HL-60 (cell line): ENCODE measurements around the gene RAB18.

Experiments
- DNase-seq, 2 experiments: peaks; one replicate each; pipeline ENCODE4 v3.0.0-alpha.2; 2010 to 2020; ENCODE audit warnings: low read depth in 1 of 2, low spot score in 1 of 2
- H3K27ac ChIP-seq: fragments of 250-450 bp; sonication (Bioruptor Pico); replicated peaks from 2 replicates; pipeline ENCODE4 v1.5.1; 2020; ENCODE audit warnings: mild to moderate bottlenecking, moderate library complexity
- H3K27me3 ChIP-seq: fragments of 250-450 bp; sonication (Bioruptor Pico); 2 replicates; pipeline ENCODE4 v1.5.1; 2021; ENCODE audit warnings: mild to moderate bottlenecking, moderate library complexity; ENCODE audit not compliant: insufficient read depth, poor library complexity, severe bottlenecking
- H3K4me3 ChIP-seq: replicated peaks from 2 replicates; pipeline ENCODE4 v1.5.1; 2011; ENCODE audit warnings: mild to moderate bottlenecking, control low read depth, low read length; ENCODE audit not compliant: insufficient read depth
- CTCF ChIP-seq: IDR thresholded peaks from one replicate; pipeline ENCODE4 v1.5.1; 2011; ENCODE audit warnings: low read length, control low read depth, inconsistent platforms; ENCODE audit not compliant: insufficient read depth
- GABPA ChIP-seq: IDR thresholded peaks from 2 replicates; pipeline ENCODE4 v1.6.1; 2012; ENCODE audit warnings: low read depth
- POLR2AphosphoS5 ChIP-seq: IDR thresholded peaks from 2 replicates; pipeline ENCODE4 v1.6.1; 2012; ENCODE audit warnings: low read depth
- SPI1 ChIP-seq: IDR thresholded peaks from 2 replicates; pipeline ENCODE4 v1.6.1; 2012; ENCODE audit warnings: low read depth, mild to moderate bottlenecking, borderline replicate concordance
- TF ChIP-seq, protein P1 (sequence below): IDR thresholded peaks from 2 replicates; pipeline ENCODE4 v1.6.1; 2012; ENCODE audit warnings: low read depth; ENCODE audit not compliant: insufficient replicate concordance

Gene RAB18

DNA sequence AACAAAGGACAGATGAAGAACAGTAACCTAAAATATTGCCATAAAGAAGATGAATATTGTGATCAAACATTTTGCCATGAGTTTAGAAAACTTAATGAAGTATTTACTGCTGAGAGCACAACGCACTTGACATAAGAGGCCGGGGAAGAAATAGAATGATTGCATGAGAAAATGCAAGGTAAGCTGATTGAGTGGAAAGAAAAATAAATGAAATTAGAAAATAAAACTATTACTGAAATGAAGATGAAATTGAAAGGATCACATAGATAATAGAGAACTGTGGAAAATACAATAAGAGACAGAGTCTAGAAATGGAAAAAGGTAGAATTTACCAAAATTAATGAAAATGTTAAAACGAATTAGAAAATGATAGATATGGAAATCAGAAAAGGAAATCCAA, 10.1 kb downstream of the RAB18 start:
- TF ChIP-seq, protein P1, sequence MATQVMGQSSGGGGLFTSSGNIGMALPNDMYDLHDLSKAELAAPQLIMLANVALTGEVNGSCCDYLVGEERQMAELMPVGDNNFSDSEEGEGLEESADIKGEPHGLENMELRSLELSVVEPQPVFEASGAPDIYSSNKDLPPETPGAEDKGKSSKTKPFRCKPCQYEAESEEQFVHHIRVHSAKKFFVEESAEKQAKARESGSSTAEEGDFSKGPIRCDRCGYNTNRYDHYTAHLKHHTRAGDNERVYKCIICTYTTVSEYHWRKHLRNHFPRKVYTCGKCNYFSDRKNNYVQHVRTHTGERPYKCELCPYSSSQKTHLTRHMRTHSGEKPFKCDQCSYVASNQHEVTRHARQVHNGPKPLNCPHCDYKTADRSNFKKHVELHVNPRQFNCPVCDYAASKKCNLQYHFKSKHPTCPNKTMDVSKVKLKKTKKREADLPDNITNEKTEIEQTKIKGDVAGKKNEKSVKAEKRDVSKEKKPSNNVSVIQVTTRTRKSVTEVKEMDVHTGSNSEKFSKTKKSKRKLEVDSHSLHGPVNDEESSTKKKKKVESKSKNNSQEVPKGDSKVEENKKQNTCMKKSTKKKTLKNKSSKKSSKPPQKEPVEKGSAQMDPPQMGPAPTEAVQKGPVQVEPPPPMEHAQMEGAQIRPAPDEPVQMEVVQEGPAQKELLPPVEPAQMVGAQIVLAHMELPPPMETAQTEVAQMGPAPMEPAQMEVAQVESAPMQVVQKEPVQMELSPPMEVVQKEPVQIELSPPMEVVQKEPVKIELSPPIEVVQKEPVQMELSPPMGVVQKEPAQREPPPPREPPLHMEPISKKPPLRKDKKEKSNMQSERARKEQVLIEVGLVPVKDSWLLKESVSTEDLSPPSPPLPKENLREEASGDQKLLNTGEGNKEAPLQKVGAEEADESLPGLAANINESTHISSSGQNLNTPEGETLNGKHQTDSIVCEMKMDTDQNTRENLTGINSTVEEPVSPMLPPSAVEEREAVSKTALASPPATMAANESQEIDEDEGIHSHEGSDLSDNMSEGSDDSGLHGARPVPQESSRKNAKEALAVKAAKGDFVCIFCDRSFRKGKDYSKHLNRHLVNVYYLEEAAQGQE: no peak
- no peak for TF ChIP-seq SPI1
- no peak for TF ChIP-seq POLR2AphosphoS5
- TF ChIP-seq CTCF: no peak
- no peak for TF ChIP-seq GABPA
- DNase-seq: no peak
- Histone ChIP-seq H3K4me3 (no peak overlapping the region), H3K27ac (no peak overlapping the region), H3K27me3 (no peaks in the 10 kb centered on the region)

DNA sequence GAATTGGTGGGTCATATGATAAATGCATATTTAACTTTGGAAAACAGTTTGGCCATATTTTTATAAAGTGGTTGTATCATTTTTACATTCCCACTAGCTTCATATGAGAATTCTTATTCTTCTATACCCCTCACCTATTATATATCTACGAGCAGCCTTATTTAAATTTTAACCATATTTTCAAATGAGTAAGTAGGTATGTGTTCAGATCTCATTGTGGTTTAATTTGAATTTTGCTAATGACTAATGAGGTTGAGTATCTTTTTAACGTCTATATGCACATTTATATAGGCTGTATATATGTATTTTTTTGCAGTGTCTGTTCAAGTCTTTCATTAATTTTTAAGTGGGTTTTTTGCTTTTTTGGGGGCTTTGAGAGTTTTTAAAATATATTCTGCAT, 14.2 kb downstream of the RAB18 start:
- TF ChIP-seq SPI1 (no peak), GABPA (no peak), CTCF (no peak), POLR2AphosphoS5 (no peak)
- TF ChIP-seq, protein P1: no peak
- DNase-seq: no peak
- H3K4me3 ChIP-seq: no peak overlapping the region
- no peak overlapping the region for H3K27ac ChIP-seq
- H3K27me3 ChIP-seq: no peaks in the 10 kb centered on the region

- Histone ChIP-seq H3K27me3 (no peaks in the 10 kb centered on the region), H3K4me3 (no peak overlapping the region), H3K27ac (no peak overlapping the region)
- no peak for DNase-seq
- no peak for TF ChIP-seq CTCF
- no peak for TF ChIP-seq SPI1
Observed at GRCh38 chr10:27525819-27526218, 21.7 kb downstream of the RAB18 start.

DNA sequence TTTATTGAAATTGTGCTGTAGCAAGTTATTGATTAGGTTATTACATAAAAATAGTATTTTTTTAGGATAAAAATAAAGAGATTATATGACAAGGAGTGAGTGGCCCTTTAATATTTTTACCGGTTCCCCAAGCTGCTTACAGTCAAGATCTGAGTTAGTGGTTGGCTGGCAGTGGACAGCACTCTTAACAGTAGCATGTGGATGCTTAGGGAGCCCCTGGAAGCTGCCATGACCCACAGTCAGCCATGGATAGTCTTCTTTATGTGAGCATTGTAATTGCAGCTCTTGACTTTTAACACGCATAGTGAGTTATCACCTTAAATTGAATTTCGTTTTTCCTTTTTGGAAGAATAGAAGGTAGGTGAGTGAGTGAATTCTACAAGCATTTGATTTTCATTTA, 22.1 kb downstream of the RAB18 start:
- H3K27ac ChIP-seq: no peak overlapping the region
- no peak for DNase-seq
- H3K4me3 ChIP-seq: no peak overlapping the region
- H3K27me3 ChIP-seq: no peaks in the 10 kb centered on the region
- TF ChIP-seq CTCF (no peak), GABPA (no peak), POLR2AphosphoS5 (no peak), SPI1 (no peak)
- TF ChIP-seq, protein P1: no peak
